GM18868 (cell line): Measurements from ENCODE around the gene ERCC6L.

Source experiments
- ATAC-seq: cut with Tn5 transposase; IDR thresholded peaks from one replicate; pipeline ENCODE4 v1.9.1; 2021; ENCODE audit warnings: mild to moderate bottlenecking, moderate library complexity; ENCODE audit not compliant: unreplicated experiment

Gene ERCC6L, protein sequence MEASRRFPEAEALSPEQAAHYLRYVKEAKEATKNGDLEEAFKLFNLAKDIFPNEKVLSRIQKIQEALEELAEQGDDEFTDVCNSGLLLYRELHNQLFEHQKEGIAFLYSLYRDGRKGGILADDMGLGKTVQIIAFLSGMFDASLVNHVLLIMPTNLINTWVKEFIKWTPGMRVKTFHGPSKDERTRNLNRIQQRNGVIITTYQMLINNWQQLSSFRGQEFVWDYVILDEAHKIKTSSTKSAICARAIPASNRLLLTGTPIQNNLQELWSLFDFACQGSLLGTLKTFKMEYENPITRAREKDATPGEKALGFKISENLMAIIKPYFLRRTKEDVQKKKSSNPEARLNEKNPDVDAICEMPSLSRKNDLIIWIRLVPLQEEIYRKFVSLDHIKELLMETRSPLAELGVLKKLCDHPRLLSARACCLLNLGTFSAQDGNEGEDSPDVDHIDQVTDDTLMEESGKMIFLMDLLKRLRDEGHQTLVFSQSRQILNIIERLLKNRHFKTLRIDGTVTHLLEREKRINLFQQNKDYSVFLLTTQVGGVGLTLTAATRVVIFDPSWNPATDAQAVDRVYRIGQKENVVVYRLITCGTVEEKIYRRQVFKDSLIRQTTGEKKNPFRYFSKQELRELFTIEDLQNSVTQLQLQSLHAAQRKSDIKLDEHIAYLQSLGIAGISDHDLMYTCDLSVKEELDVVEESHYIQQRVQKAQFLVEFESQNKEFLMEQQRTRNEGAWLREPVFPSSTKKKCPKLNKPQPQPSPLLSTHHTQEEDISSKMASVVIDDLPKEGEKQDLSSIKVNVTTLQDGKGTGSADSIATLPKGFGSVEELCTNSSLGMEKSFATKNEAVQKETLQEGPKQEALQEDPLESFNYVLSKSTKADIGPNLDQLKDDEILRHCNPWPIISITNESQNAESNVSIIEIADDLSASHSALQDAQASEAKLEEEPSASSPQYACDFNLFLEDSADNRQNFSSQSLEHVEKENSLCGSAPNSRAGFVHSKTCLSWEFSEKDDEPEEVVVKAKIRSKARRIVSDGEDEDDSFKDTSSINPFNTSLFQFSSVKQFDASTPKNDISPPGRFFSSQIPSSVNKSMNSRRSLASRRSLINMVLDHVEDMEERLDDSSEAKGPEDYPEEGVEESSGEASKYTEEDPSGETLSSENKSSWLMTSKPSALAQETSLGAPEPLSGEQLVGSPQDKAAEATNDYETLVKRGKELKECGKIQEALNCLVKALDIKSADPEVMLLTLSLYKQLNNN

DNA sequence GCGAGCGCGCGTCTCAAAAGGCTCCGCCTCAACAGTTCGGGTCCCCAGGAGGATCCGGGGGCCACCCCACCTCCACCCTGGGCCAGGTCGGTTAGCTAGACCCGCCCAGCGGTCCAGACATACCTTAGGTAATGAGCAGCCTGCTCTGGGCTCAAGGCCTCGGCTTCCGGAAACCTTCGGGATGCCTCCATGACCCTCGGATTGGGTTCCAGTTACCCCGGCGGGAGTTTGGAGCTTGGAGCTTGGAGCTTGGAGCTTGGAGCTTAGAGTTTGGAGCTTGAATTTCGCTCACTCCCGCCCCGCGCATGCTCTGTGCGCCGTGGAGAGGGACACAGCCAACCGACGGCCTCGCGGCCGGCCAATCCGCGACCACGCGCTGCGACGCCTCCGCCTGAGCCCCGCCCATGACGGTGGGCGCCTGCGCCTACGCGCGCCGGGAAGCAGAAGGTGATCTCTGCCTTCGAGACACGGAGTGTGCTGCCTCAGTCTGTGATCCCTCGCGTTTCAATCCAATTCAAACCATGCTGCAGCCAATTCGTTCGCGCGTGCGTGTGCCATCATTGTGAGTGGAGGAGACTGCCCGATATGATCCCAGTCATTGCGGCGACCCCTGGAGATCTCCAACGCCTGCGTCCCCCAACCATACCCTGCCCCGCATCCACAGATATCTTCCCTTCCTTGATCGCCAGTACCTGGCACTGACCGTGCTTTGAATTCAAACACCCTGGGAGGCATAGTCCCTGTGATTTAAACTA, at the start of gene ERCC6L:
TSS of gene ERCC6L (minus strand) at position 307 of the 755 bp plus-strand sequence. CDS start at position 191, 116 bp downstream.
- peak; percentile 98 for ATAC-seq

DNA sequence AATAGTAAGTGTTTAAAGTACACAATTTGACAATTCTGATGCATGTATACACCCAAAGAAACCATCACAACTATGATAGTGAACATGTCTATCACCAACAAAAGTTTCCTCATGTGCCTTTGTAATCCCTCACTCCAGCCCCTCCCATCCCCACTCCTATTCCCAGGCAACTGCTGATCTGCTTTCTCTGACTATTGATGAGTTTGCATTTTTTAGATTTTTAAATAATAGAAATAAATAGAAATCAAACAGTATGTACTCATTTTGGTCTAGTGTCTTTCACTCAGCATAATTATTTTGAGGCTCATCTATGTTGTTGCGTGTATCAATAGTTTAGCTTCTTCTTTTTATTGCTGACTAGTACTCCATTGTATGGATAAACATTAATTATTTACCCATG, 43.5 kb upstream of the ERCC6L start:
- no peak for ATAC-seq

DNA sequence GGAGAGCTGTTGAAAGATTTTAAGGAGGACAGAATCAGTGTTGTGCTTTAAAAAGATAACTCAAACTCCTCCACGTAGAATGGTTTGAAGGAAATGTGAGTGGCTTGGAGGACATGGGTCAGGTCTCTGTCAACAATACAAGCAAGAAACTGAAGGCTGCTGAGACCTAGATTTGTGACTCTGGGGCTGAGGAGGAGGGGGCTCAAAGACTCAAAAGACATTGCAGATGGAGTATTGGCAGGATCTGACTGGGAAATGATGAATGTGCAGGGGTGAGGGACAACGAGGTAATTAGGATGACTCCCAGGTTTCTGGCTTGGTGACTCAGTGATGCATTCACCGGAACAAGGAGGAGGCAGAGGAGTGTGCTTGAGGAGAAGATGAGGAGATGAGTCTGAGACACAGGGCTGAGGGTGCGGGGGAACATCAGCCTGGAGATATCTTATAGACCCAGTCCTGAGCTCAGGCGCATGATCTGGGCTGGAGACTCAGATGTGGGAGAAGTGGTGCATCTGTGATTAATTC, 41.6 kb upstream of the ERCC6L start:
- ATAC-seq: no peak

DNA sequence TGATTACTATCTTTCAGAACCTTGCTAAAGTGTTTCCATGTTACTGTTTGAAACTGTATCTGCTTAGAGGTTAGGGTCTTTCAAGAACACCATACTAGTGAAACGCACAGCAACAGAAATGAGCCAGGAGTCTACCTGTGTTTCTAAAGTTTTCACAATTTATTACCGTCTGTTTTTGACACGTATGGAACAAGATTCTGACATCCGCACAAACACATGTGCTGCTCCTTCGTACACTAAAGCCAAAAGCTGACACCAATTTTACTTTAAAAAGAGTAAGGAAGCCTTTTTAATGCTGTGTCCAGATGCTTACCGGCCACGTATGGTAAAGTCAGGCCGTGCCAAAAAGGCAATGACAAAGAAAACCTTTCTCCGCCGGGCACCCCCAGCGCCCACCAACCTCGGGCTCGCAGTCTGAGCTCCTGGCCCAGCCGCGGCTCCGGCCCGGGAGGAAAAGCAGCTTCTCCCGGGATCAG, 37.7 kb upstream of the ERCC6L start:
- no peak for ATAC-seq

DNA sequence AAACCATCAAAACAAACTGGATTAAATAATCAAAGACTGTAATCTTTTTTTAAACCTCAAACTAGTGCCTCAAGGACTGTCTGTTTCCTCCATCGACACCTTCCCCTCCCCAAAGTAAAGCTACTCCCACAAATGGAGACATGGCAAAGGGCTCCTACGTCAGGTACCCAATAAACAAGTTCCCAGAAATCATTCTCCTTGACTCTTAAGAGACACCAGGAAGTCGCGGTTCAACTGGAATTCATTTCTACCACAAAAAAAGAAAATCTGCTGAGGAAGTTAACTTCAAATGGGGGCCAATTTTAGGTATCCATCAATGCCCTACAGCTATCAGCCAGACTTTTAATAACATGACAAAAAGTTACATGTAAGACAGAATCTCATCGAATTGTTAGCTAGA, 35.7 kb upstream of the ERCC6L start:
- ATAC-seq: no peak

DNA sequence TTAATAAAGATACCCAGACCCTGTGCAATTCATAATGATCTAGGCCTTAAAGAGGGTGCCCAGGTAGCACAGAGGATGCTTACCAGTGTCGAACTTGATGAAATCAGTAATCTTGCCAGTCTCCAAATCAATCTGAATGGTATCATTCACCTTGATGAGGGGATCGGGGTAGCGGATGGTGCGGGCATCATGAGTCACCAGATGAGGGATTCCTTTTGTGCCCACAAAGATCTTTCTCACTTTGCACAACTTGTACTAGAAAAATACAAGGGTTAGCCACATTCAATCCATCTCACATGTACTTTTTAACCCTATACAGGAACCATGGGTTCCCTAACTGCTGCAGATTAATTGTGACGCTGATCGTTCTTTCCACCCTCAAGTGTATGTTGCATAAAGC, 34.9 kb upstream of the ERCC6L start:
- no peak for ATAC-seq

DNA sequence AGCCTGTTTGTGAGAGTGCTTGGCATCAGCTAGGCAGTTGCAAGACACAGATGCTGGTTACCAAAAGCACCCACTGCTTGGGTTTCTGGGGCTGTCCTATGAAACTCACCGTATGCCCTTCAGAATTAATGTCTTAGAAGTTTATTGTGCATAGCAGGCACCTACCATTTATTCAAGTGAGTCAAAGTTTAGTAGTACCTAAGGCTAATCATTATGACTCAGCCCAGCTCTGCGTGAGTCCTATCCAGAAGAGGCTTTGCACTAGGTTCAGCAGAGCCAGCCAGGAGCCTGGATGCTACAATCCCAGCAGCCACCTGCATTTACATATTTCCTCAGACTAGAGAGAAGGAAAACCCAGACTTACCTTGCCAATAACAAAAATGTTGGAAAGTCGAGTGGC, 34.0 kb upstream of the ERCC6L start:
- no peak for ATAC-seq

DNA sequence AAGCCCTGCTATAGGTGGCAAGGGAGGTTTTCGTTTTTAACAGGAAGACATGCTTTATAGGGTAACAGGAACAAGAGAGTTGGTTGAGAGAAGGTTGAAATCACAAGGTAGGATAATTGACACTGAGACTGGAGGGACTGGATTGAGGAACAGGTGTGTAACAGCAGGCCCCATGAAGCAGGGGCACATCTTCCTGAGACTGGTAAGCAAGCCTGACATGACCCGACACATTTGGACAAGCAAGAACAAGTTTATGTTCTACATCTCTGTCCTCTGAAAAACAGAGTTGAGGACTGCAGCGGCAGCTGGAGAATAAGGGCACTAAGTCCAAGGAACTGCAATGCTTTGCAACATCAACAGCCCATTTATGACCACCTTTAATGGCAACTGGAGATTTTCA, 33.0 kb upstream of the ERCC6L start:
- no peak for ATAC-seq

DNA sequence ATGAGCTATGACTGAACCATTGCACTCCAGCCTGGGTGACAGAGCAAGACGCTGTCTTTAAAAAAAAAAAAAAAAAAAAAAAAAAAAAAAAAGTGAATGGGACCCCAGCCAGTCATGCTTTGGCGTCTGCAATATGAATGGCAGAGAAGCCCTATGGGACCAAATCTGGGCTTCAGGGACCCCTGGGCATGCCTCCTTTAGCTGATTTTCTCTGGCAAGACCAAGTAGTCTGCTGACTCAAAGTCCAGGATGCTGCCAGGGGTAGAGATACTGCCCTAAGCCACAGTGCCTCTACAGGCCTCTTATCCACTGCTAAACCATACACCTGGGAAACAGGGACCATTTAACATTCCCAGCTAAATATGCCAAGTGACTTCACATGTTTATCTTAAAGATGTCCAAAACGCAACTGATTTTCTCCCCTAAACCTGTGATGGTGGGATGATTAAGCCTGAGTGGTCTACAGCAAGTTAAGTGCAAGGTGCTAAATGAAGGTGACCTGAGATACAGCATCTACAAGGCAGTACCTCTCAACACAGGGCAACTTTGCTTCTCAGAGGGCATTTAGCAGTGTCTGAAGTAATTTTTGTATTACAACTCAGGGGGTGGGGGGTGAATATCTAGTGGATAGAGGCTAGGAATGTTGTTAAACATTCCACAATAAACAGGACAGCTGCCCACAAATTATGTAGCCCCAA, 32.4 kb upstream of the ERCC6L start:
- ATAC-seq: no peak

DNA sequence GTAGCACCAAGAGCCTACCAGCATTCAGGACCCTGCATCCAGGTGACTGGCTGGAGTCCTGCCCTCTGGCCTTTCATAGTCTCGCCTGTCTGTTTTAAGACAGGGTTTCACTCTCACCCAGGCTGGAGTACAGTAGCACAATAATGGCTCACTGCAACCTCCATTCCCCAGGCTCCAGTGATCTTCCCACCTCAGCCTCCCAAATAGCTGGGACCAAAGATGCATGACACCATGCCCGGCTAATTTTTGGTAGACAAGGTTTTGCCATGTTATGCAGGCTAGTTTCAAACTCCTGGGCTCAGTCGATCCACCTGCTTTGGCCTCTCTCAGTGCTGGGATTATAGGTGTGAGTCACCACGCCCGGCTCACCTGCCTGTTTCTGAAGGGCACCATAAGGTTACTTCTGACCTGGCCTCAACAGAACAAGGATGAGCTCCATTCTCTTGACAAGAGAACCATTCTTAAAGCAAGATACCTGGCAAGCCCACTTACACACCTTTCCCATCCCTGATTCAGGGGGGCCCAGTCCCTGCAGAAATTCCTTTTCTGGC, 31.6 kb upstream of the ERCC6L start:
- no peak for ATAC-seq

DNA sequence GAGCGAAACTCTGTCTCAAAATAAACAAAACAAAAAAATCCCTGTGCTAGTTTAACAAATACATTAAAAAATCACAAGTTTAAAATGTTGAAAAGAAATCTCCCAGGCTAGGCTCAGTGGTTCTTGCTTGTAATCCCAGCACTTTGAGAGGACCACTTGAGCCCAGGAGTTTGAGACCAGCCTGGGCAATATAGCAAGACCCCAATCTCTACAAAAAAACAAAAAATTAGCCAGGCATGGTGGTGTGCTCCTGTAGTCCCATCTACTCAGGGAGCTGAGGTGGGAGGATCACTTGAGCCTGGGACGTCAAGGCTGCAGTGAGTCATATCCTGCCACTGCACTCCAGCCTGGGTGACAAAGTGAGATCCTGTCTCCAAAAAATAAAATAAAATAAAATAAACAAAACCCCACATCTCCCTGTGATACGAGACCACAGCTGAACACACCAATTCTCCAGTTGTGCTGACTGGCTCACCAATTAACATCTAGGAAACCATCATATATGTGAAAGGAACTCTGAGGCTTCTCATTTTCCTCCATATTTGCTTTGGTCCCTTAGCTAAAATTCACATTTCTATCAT, 30.9 kb upstream of the ERCC6L start:
- ATAC-seq: no peak

DNA sequence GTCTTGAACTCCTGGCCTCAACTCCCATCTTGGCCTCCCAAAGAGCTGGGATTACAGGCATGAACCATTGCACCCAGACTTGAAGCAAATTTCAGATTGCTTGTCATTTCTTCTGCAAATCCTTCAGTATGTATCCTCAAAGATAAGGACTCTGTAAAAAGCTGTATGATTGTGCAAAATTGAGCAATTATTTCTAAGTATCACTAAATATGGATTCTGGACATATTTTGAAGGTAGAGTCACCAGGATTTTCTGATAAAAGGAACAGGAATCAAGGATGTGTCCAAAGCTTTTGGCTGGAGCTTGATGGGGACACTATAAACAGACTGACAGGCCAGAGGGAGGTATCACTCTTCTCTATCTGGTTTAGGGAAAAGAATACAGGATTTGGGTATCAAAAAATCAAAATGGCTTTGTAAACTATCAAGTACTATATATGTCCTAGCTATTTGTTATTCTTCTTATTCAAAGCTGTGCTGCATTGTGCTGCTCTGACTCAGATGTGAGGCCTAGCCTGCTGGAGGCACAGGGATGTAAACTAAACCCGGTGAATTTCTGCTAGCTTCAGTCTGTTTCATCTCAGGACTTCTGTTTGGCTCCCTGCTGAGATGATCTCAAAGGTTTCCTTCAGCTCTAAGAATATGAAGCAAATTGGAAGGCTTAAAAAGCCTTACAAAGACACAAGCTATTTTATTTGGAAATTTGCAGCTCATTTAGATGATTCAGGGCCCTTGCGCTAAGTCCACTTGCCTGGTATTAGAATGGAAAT, 30.0 kb upstream of the ERCC6L start:
- ATAC-seq: no peak

DNA sequence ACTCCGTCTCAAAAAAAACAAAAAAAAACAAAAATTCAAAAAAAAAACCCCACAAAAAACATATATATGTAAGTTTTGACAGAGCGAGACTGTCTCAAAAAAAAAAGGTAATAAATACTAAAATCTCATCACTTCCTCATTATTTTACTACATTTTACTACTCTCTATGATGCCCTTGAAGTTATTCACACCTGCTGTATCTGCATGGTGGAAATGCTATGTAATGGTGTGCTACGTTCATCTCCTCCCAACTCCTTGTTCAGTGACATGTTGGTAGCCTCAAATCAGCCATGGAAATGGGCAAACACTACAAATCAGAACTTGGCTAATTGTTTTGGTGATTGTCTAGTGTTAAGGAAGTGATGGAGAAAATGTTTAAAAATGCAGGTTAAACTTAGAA, 26.4 kb upstream of the ERCC6L start:
- ATAC-seq: no peak

DNA sequence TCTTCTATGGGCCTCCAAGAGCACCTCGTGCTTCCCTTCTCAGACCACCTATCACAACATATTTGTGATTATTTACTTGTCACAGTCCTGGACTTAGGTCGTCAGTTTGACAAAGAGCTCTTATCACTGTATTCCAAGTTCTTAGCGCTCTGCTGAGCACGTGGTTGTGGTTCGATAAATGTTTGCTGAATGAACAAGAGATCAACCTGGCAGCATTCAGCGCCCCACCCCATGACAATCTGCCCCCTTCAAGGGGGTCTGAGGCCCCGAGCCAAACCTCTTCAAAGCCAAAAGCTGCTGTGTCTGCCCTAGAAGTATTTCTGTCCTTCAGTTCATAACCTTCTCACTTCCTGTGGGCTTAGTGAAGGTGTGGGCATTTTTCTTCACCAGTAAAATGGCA, 23.2 kb upstream of the ERCC6L start:
- ATAC-seq: no peak

DNA sequence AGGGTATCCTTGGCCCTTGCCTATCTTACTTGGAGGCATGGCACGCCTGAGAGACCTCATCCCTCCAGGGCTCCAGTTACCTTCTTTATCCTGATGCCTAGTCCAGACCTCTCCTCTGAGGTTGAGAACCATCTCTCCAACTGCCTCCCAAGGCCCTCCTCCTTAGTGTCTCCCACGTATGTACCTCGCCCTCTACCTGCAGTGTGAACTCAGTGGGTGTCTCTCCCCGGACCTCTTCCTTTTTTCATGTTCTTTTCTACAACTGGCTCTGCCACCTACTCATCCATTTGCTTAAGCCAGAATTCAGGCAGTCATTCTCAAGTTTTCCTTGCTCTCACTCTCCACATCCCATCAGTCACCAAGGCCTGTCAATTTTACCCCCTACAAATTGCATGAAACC, 21.6 kb upstream of the ERCC6L start:
- ATAC-seq: no peak

DNA sequence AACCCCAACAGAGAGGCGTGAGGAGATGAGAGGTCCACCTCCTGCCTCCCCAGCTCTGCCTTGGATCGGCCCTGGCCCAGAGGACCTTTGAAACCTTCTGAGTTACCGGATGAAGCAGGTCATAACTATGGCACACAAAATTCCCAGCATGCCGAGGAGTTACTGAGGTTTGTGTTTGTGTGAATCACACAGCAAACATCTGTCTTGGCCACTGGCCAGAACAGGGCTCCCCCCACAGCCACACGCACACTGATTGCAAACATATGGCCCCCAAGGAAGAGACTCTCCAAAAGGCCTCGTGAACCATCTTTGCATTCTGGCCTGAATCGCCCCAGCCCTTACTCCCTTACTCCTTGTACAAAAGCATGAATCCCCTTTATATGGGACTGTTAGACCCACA, 19.3 kb upstream of the ERCC6L start:
- ATAC-seq: no peak

DNA sequence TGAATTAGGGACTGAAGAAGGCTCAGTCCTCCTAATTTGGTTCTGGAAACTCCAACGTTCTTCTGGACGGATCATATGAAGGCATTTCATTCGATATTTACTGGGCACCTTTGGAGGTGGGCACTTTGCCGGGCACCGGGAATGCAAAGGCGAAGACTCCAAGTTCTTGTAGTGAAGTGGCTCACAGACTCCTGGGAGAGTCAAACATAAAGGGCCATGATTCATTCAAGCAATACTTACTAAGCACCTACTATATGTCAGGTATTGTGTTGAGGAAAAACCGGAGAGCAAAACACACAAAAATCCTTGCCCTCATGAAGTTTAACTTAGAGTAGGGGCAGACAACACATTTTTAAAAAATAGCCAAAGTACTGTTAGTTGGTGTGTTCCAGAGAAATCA, 17.0 kb upstream of the ERCC6L start:
- ATAC-seq: no peak

DNA sequence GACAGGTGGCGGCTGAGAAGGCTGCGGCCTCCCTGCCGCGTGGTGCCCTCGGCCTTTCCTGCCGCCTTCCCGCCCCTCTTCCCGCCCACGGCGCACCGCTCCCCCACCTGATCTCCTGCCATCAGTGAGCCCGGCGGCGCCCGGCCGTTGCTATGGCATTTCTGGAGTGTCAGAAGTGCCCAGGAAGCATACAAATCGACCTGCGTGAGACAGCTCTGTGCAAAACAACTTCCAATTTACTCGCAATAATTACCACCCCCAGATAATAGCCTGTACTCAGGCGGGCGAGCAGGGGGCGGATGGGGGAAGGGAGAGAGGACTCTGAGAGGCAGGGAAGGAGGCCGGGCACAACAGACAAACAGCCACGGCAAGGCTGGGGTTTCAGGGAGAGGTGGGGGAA, 16.6 kb upstream of the ERCC6L start:
- ATAC-seq: no peak
